ENCODE data around the gene CHM. TPM values are rescaled to one million over a fixed set of nuclear protein-coding genes. Genes with fewer than 3 reads are reported as not detected.
"Not testable (repeated sequence)": the region's sequence is repeated elsewhere in the genome, so short reads cannot be mapped to it uniquely, and the experiment has no call there.

CHM gene
- total RNA-seq, 1 donor from 2014 or later, result 33.3 TPM

GRCh38 chrX:85928606-85929005 lies 118.8 kb downstream of the CHM start:
- no peaks in the 10 kb centered on the region for H3K4me1 ChIP-seq (ENCODE audit: insufficient read depth, low read length)
- no peak overlapping the region for H3K4me2 ChIP-seq (ENCODE audit: low read length)
- no peaks in the 10 kb centered on the region for H3K79me2 ChIP-seq (ENCODE audit: insufficient read depth, low read length)
- Mint-ChIP-seq H3K4me3 (ENCODE audit: unreplicated experiment) (no peak overlapping the region), H3K4me1 (ENCODE audit: low read depth, unreplicated experiment) (no peaks in the 10 kb centered on the region), H3K36me3 (ENCODE audit: low read depth, unreplicated experiment) (no peaks in the 10 kb centered on the region), H3K27me3 (ENCODE audit: low read depth, unreplicated experiment) (no peaks in the 10 kb centered on the region), H3K27ac (ENCODE audit: unreplicated experiment) (no peak overlapping the region), H3K9me3 (ENCODE audit: unreplicated experiment) (no peaks in the 10 kb centered on the region)
- H2AFZ ChIP-seq (ENCODE audit: low read depth, low read length), result no peak overlapping the region
- H3K9me3 ChIP-seq (ENCODE audit: insufficient read depth, low read depth, low read length), result no peaks in the 10 kb centered on the region
- FAIRE-seq (peak; percentile 13), DNase-seq (ENCODE audit: low read depth) (no peak)
- TF ChIP-seq EZH2 (IDR thresholded peaks at IDR 0.05; ENCODE audit: insufficient read depth, low read length) (no peak), CTCF (IDR thresholded peaks at IDR 0.05; ENCODE audit: insufficient read depth, low read depth, low read length) (no peak)
- H3K27me3 ChIP-seq (ENCODE audit: insufficient read depth, low read length), result no peaks in the 10 kb centered on the region
- no peak overlapping the region for H3K4me3 ChIP-seq (ENCODE audit: insufficient read depth, low read depth, low read length)
- no peak overlapping the region for H3K27ac ChIP-seq (ENCODE audit: low read depth, low read length)
- H3K36me3 ChIP-seq (ENCODE audit: insufficient read depth, low read length), result no peaks in the 10 kb centered on the region
- H3K9ac ChIP-seq (ENCODE audit: low read length), result no peak overlapping the region
- H4K20me1 ChIP-seq (ENCODE audit: insufficient read depth, low read length), result peaks cover 2% of the 10 kb centered on the region

- no peaks in the 10 kb centered on the region for H3K27me3 Mint-ChIP-seq (ENCODE audit: low read depth, unreplicated experiment)
- Histone ChIP-seq H3K9ac (ENCODE audit: low read length) (no peak overlapping the region), H4K20me1 (ENCODE audit: insufficient read depth, low read length) (peaks cover 10% of the 10 kb centered on the region), H3K4me3 (ENCODE audit: insufficient read depth, low read depth, low read length) (no peak overlapping the region), H3K4me1 (ENCODE audit: insufficient read depth, low read length) (peaks cover 2% of the 10 kb centered on the region), H3K27ac (ENCODE audit: low read depth, low read length) (no peak overlapping the region), H3K36me3 (ENCODE audit: insufficient read depth, low read length) (no peaks in the 10 kb centered on the region), H3K79me2 (ENCODE audit: insufficient read depth, low read length) (no peaks in the 10 kb centered on the region), H3K4me2 (ENCODE audit: low read length) (no peak overlapping the region), H2AFZ (ENCODE audit: low read depth, low read length) (no peak overlapping the region), H3K9me3 (ENCODE audit: insufficient read depth, low read depth, low read length) (no peaks in the 10 kb centered on the region), H3K27me3 (ENCODE audit: insufficient read depth, low read length) (no peaks in the 10 kb centered on the region)
- FAIRE-seq (no peak), DNase-seq (ENCODE audit: low read depth) (no peak)
- TF ChIP-seq CTCF (IDR thresholded peaks at IDR 0.05; ENCODE audit: insufficient read depth, low read depth, low read length), result no peak
- no peak for TF ChIP-seq EZH2 (IDR thresholded peaks at IDR 0.05; ENCODE audit: insufficient read depth, low read length)
- no peaks in the 10 kb centered on the region for H3K36me3 Mint-ChIP-seq (ENCODE audit: low read depth, unreplicated experiment)
- no peaks in the 10 kb centered on the region for H3K9me3 Mint-ChIP-seq (ENCODE audit: unreplicated experiment)
- H3K27ac Mint-ChIP-seq (ENCODE audit: unreplicated experiment), result no peak overlapping the region
- H3K4me3 Mint-ChIP-seq (ENCODE audit: unreplicated experiment), result no peak overlapping the region
- peaks cover 3% of the 10 kb centered on the region for H3K4me1 Mint-ChIP-seq (ENCODE audit: low read depth, unreplicated experiment)
Measured at GRCh38 chrX:85927740-85928139, 119.6 kb downstream of the CHM start.

- peak; percentile 60 for DNase-seq (ENCODE audit: low read depth)
- Histone ChIP-seq H3K4me2 (ENCODE audit: low read length) (peak overlapping the region; percentile 29), H3K9ac (ENCODE audit: low read length) (no peak overlapping the region), H4K20me1 (ENCODE audit: insufficient read depth, low read length) (peaks cover 24% of the 10 kb centered on the region), H3K79me2 (ENCODE audit: insufficient read depth, low read length) (peaks cover 6% of the 10 kb centered on the region), H3K27ac (ENCODE audit: low read depth, low read length) (no peak overlapping the region), H3K4me3 (ENCODE audit: insufficient read depth, low read depth, low read length) (no peak overlapping the region), H3K4me1 (ENCODE audit: insufficient read depth, low read length) (peaks cover 6% of the 10 kb centered on the region), H3K27me3 (ENCODE audit: insufficient read depth, low read length) (no peaks in the 10 kb centered on the region), H3K36me3 (ENCODE audit: insufficient read depth, low read length) (no peaks in the 10 kb centered on the region), H3K9me3 (ENCODE audit: insufficient read depth, low read depth, low read length) (no peaks in the 10 kb centered on the region), H2AFZ (ENCODE audit: low read depth, low read length) (no peak overlapping the region)
- H3K27me3 Mint-ChIP-seq (ENCODE audit: low read depth, unreplicated experiment), result no peaks in the 10 kb centered on the region
- no peak for TF ChIP-seq EZH2 (IDR thresholded peaks at IDR 0.05; ENCODE audit: insufficient read depth, low read length)
- no peak for TF ChIP-seq CTCF (IDR thresholded peaks at IDR 0.05; ENCODE audit: insufficient read depth, low read depth, low read length)
- H3K9me3 Mint-ChIP-seq (ENCODE audit: unreplicated experiment), result no peaks in the 10 kb centered on the region
- H3K27ac Mint-ChIP-seq (ENCODE audit: unreplicated experiment), result no peak overlapping the region
- H3K4me1 Mint-ChIP-seq (ENCODE audit: low read depth, unreplicated experiment), result peaks cover 8% of the 10 kb centered on the region
- H3K4me3 Mint-ChIP-seq (ENCODE audit: unreplicated experiment), result no peak overlapping the region
- peak; percentile 89 for FAIRE-seq
- no peaks in the 10 kb centered on the region for H3K36me3 Mint-ChIP-seq (ENCODE audit: low read depth, unreplicated experiment)
Measured at GRCh38 chrX:85922821-85923220, 124.5 kb downstream of the CHM start.

- not testable (repeated sequence) for H3K4me1 ChIP-seq (ENCODE audit: insufficient read depth, low read length); H2AFZ ChIP-seq (ENCODE audit: low read depth, low read length); H3K4me3 ChIP-seq (ENCODE audit: insufficient read depth, low read depth, low read length); H3K79me2 ChIP-seq (ENCODE audit: insufficient read depth, low read length); H3K36me3 Mint-ChIP-seq (ENCODE audit: low read depth, unreplicated experiment); H3K27ac Mint-ChIP-seq (ENCODE audit: unreplicated experiment); H3K9me3 ChIP-seq (ENCODE audit: insufficient read depth, low read depth, low read length); H3K4me3 Mint-ChIP-seq (ENCODE audit: unreplicated experiment); H3K9ac ChIP-seq (ENCODE audit: low read length); H3K27me3 ChIP-seq (ENCODE audit: insufficient read depth, low read length); H3K27me3 Mint-ChIP-seq (ENCODE audit: low read depth, unreplicated experiment); H3K27ac ChIP-seq (ENCODE audit: low read depth, low read length); H3K4me1 Mint-ChIP-seq (ENCODE audit: low read depth, unreplicated experiment); H3K4me2 ChIP-seq (ENCODE audit: low read length); H3K36me3 ChIP-seq (ENCODE audit: insufficient read depth, low read length); H3K9me3 Mint-ChIP-seq (ENCODE audit: unreplicated experiment)
- DNase-seq (ENCODE audit: low read depth) (peak; percentile 28), FAIRE-seq (peak; percentile 88)
- H4K20me1 ChIP-seq (ENCODE audit: insufficient read depth, low read length), result peaks cover 19% of the 10 kb centered on the region
Measured at GRCh38 chrX:85916656-85917280, 130.6 kb downstream of the CHM start.
